ENCODE measurements around the gene C14orf132. TPM values are rescaled to one million over a fixed set of nuclear protein-coding genes. Genes with fewer than 3 reads are reported as not detected.

Gene C14orf132
- total RNA-seq, 2 donors from 2014 or later: 70.8 to 122 TPM

- intact Hi-C loops (cut with DNase I): loop anchor here (5.0 to 10.0 kb wide), 2 partner anchors 48 to 86 kb away; no protein-coding TSS in a partner anchor
These were observed 51.4 kb downstream of the C14orf132 start for GRCh38 chr14:96090441-96091148.

DNA sequence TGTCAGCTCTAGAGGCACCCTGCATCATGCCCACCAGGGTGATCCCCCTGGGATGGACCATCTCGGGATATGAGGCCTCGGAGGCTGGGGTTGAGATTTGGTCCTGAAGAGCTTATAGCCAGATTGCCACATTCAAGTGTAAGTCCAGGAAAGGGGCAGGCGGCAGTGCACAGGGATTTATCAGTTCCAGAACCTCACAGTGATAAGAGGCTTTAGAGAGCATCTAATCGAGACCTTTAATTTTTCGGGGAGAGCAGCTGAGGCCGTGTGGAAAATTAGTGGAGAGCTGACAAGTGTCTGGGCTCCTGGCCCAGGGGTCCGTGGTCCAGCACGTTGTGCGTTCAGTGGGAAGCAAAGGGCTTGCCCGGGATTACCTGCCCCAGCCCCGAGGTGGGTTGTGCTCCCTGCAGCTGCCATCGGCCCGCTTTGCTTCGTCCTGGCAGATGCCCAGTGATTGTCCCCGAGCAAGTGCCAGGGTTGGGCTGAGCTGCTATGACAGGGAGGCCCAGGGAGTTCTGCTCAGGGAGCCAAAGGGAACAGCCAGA lies 52.1 kb downstream of the C14orf132 start:
- intact Hi-C loops (cut with DNase I): loop anchor here (5.0 to 10.0 kb wide), 2 partner anchors 49 to 86 kb away; no protein-coding TSS in a partner anchor
- DNase-seq (ENCODE audit: low spot score): peak; percentile 80

More at GRCh38 chr14:96090441-96091148, 51.4 kb downstream of the C14orf132 start:
- peak; percentile 89 for DNase-seq (ENCODE audit: low spot score)

- intact Hi-C loops (cut with DNase I): loop anchor here (5.0 to 10.0 kb wide), 2 partner anchors 50 to 87 kb away; no protein-coding TSS in a partner anchor
- DNase-seq (ENCODE audit: low spot score): peak; percentile 84
These were observed 52.8 kb downstream of the C14orf132 start for GRCh38 chr14:96091941-96092411.

DNA sequence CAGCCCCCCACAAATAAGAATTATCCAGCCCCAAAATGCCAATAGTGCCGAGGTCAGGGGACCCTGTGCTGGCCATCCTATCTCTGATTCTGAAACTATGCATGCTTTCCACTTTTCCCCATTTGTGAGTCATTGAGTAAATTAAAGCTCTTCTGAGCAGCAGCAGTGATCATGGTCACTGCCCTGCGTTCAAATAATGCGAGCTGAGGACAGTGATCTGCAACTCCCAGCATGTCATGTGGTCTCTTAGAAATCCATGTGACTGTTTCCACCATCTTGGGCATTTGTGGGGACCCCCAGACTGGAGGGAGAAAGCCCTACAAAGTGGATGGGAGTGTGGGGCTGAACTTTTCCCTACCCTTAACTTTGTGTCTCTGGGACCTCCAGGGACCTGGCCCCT lies 53.8 kb downstream of the C14orf132 start:
- DNase-seq (ENCODE audit: low spot score): peak; percentile 29

GRCh38 chr14:96094211-96094610 lies 55.0 kb downstream of the C14orf132 start:
- DNase-seq (ENCODE audit: low spot score): no peak

More for the DNA sequence above, 53.8 kb downstream of the C14orf132 start:
- intact Hi-C loops (cut with DNase I): loop anchor here (5.0 to 10.0 kb wide), 2 partner anchors 51 to 88 kb away; no protein-coding TSS in a partner anchor

DNA sequence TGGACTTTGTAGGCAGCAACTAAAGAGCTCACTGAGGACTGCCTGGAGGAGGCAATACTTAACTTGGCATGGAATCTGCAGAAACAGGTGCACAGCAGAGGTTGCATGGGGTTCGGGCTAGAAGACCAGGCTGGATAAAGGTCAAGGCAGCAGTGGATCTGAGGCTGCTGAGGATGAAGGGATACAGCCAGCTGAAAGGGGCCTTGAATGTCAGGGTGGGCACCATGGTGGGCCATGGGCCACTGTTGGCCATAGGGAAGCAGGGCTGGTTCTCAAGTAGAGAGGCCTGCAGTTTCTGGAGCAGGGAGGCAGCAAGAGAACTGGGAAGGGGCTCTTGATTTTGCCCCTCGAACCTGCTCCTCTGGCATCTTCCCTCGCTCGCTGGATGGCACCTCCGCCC lies 55.5 kb downstream of the C14orf132 start:
- DNase-seq (ENCODE audit: low spot score): peak; percentile 46
- intact Hi-C loops (cut with DNase I): loop anchor here (1.0 to 10.0 kb wide), 3 partner anchors 52 to 184 kb away; no protein-coding TSS in a partner anchor

More at GRCh38 chr14:96094211-96094610, 55.0 kb downstream of the C14orf132 start:
- intact Hi-C loops (cut with DNase I): loop anchor here (1.0 to 10.0 kb wide), 3 partner anchors 52 to 184 kb away; no protein-coding TSS in a partner anchor

DNA sequence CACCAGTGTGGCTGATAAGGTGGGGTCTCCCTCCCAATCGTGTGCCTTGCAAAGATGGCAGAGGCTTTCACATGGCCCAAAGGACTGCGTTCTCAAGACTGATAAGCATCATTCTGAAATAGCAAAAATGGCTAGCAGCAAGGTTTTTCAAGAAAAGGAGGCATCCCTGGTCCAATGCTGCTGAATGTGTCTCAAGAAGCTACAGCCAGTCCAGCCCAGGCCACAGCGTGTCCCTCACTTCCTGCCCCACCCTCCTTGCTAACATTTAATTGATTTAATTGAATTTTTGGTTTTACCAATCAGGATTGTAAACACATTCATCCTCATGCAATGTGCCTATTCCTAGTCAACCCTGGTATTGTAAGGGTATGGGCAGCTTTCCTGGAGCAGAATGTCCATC lies 55.9 kb downstream of the C14orf132 start:
- peak; percentile 23 for DNase-seq (ENCODE audit: low spot score)
- intact Hi-C loops (cut with DNase I): loop anchor here in 1 of 2 donors (10.0 kb wide), 1 partner anchor 90 kb away; no protein-coding TSS in a partner anchor

GRCh38 chr14:96095581-96096476 lies 56.7 kb downstream of the C14orf132 start:
- DNase-seq (ENCODE audit: low spot score): peak; percentile 73
- intact Hi-C loops (cut with DNase I): loop anchor here in 1 of 2 donors (10.0 kb wide), 1 partner anchor 91 kb away; no protein-coding TSS in a partner anchor

GRCh38 chr14:96096639-96097610 lies 57.8 kb downstream of the C14orf132 start:
- peak; percentile 62 for DNase-seq (ENCODE audit: low spot score)
- intact Hi-C loops (cut with DNase I): loop anchor here in 1 of 2 donors (10.0 kb wide), 1 partner anchor 92 kb away; no protein-coding TSS in a partner anchor

GRCh38 chr14:96097752-96098151 lies 58.6 kb downstream of the C14orf132 start:
- no peak for DNase-seq (ENCODE audit: low spot score)
- intact Hi-C loops (cut with DNase I): loop anchor here (2.0 to 10.0 kb wide), 2 partner anchors 93 to 97 kb away; no protein-coding TSS in a partner anchor

DNA sequence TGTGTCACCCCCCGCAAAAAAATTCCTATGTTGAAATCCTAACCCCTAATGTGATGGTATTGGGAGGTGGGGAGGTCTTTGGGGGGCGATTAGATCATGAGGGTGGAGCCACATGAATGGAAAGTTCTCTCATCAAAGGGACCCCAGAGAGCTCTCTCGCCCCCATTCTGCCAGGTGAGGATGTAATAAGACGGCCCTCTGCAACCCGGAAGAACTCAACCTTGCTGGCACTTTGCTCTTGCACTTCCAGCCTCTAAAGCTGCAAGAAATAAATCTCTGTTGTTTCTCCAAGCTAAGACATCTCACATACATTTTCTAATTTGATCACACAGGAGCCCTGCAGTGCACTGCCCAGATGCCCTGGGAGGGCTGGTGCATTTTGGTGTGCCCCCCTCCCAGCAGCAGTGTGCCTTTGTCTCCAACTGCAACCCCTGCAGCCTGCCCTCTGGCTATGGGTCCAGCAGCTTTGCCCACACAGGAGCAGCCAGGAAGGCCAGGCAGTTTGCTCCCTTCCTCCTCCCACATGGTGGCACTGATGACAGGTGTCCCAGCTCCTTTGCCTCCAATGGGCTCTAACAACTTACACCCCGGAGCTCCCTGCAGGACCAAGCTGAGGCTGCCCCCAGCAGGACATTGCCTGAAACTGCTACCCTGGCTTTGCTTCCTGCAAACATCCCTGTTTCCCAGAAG lies 59.3 kb downstream of the C14orf132 start:
- intact Hi-C loops (cut with DNase I): loop anchor here (2.0 to 10.0 kb wide), 2 partner anchors 94 to 98 kb away; no protein-coding TSS in a partner anchor
- DNase-seq (ENCODE audit: low spot score): peak; percentile 74

DNA sequence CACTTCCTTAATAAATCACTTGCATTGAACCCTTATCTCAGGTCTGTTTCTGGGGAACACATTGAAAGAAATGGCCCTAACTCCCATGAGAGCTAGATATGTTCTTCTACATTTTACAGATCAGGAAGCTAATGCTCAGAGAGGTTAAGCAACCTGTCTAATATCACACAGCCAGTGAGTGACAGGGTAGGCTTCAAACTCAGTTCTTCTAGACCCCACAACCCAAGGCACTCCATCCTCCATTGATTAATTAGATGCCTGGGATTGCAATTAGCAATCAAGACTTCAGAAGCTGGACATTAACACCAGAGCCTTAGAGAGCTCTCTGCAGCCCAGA lies 59.8 kb downstream of the C14orf132 start:
- intact Hi-C loops (cut with DNase I): loop anchor here (2.0 to 10.0 kb wide), 2 partner anchors 94 to 98 kb away; no protein-coding TSS in a partner anchor
- no peak for DNase-seq (ENCODE audit: low spot score)

- intact Hi-C loops (cut with DNase I): loop anchor here (5.0 to 10.0 kb wide), 2 partner anchors 84 to 172 kb away; no protein-coding TSS in a partner anchor
- DNase-seq (ENCODE audit: low spot score): peak; percentile 91
These were observed 61.3 kb downstream of the C14orf132 start for GRCh38 chr14:96100161-96101064.

DNA sequence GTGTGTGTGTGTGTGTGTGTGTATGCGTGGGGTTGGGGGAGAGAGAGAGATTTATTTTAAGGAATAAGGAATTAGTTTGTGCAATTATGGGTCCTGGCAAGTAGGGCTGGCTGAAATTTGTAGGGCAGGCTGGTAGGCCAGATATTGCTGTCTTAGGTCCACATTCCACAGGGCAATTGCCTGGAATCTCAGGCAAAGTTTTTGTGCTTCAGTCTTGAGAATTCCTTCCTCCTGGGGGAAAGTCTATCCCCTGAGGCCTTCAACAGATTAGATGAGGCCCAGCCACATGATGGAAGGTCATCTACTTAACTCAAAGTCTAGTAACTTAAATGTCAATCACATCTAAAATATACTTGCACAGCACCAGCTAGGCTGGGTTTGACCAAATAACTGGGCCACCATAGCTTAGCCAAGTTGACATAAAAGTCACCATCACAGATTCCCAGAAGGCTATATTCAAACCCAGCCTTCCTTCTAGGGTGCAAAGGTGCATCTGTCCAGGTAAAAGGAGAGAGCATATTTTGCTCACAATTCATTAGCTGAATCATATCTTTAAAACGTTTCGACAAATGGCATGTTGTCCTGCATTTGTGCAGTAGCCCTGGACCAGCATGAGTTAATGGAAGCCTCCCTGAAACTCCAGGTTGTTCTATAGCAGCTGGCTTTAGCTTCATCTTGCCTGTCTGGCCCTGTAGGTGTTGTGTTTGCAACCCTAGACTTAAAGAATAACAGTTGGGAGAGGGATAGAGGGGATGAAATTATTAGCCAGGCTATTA lies 63.1 kb downstream of the C14orf132 start:
- intact Hi-C loops (cut with DNase I): loop anchor here (5.0 to 10.0 kb wide), 2 partner anchors 83 to 170 kb away; no protein-coding TSS in a partner anchor
- DNase-seq (ENCODE audit: low spot score): peak; percentile 19

DNA sequence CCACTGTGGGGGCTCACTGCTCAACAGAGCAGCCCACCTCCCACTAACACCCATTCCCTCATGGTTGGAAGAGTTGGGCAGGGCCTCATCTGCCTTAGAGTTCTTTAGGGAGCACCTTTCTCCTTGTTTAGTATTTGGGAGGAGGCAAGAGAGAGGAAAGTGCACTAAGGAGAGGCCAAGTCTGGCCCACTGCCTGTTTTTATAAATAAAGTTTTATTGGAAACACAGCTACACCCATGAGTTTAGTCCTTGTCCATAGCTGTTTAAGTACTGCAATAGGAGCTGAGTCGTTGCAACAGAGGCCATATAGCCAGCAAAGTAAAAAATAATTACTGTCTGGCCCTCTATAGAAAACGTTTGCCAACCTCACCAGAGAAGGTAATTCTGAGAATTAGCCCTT lies 63.9 kb downstream of the C14orf132 start:
- no peak for DNase-seq (ENCODE audit: low spot score)

More for the DNA sequence above, 63.9 kb downstream of the C14orf132 start:
- intact Hi-C loops (cut with DNase I): loop anchor here (5.0 to 10.0 kb wide), 2 partner anchors 82 to 169 kb away; no protein-coding TSS in a partner anchor
